ENCODE measurements around the gene FNTB. TPM values are rescaled to one million over a fixed set of nuclear protein-coding genes. Genes with fewer than 3 reads are reported as not detected.
"Not testable (repeated sequence)": the region's sequence is repeated elsewhere in the genome, so short reads cannot be mapped to it uniquely, and the experiment has no call there.

Gene FNTB
- total and polyA plus RNA-seq, 2 experiments from 2014 or later = 8.6 to 12.5 TPM

- TF ChIP-seq JUNB (IDR thresholded peaks at IDR 0.05; ENCODE audit: unreplicated experiment) = no peak
- TF ChIP-seq ETS1 (IDR thresholded peaks at IDR 0.05) = no peak
- no peak for TF ChIP-seq REST (IDR thresholded peaks at IDR 0.05; ENCODE audit: unreplicated experiment)
- no peak for TF ChIP-seq CREB1 (CRISPR knock-in tag; IDR thresholded peaks at IDR 0.05; ENCODE audit: low read depth)
Measured at GRCh38 chr14:65084554-65085505, 98.1 kb downstream of the FNTB start (continued).

GRCh38 chr14:65086686-65087085 lies 100.0 kb downstream of the FNTB start:
- not testable (repeated sequence) for H2AFZ ChIP-seq; H3F3A ChIP-seq (replicated peaks; ENCODE audit: low read depth); H3K27ac ChIP-seq (ENCODE audit: low read depth); H3K4me3 Mint-ChIP-seq; ATAC-seq; H3K4me1 ChIP-seq (ENCODE audit: insufficient read depth); H3K27ac Mint-ChIP-seq; DNase-seq (ENCODE audit: low spot score); H3K4me3 ChIP-seq; H3K27me3 Mint-ChIP-seq (ENCODE audit: insufficient read depth, low read depth, poor library complexity); H3K9me2 ChIP-seq (ENCODE audit: insufficient read depth); H3K27me3 ChIP-seq (ENCODE audit: insufficient read depth); H3K4me2 ChIP-seq
- H4K20me1 ChIP-seq (replicated peaks; ENCODE audit: insufficient read depth) = peaks cover 13% of the 10 kb centered on the region
- Mint-ChIP-seq H3K4me1 (peaks cover 17% of the 10 kb centered on the region), H3K9me3 (peaks cover 40% of the 10 kb centered on the region), H3K36me3 (ENCODE audit: low read depth) (peaks cover 88% of the 10 kb centered on the region)
- H3K36me3 ChIP-seq (ENCODE audit: insufficient read depth) = peaks cover 63% of the 10 kb centered on the region
- H3K79me2 ChIP-seq (replicated peaks; ENCODE audit: insufficient read depth) = peaks cover 30% of the 10 kb centered on the region

GRCh38 chr14:65087835-65088234 lies 101.1 kb downstream of the FNTB start:
- not testable (repeated sequence) for H3K27ac Mint-ChIP-seq; H3K27me3 ChIP-seq (ENCODE audit: insufficient read depth); H4K20me1 ChIP-seq (replicated peaks; ENCODE audit: insufficient read depth); H3K4me1 ChIP-seq (ENCODE audit: insufficient read depth); H3K27ac ChIP-seq (ENCODE audit: low read depth); H3K9me2 ChIP-seq (ENCODE audit: insufficient read depth); H3K4me3 ChIP-seq; H3K27me3 Mint-ChIP-seq (ENCODE audit: insufficient read depth, low read depth, poor library complexity); ATAC-seq; H3K4me2 ChIP-seq; H2AFZ ChIP-seq; DNase-seq (ENCODE audit: low spot score); H3K4me1 Mint-ChIP-seq; H3K4me3 Mint-ChIP-seq; H3F3A ChIP-seq (replicated peaks; ENCODE audit: low read depth)
- Histone ChIP-seq H3K36me3 (ENCODE audit: insufficient read depth) (peaks cover 68% of the 10 kb centered on the region), H3K79me2 (replicated peaks; ENCODE audit: insufficient read depth) (peaks cover 26% of the 10 kb centered on the region)
- Mint-ChIP-seq H3K36me3 (ENCODE audit: low read depth) (peaks cover 85% of the 10 kb centered on the region), H3K9me3 (peaks cover 40% of the 10 kb centered on the region)

Measured in GM23338 (cell line).